K562 (cell line): ENCODE results near the gene SYNJ2. TPM values are rescaled to one million over a fixed set of nuclear protein-coding genes. Genes with fewer than 3 reads are reported as not detected.

ENCODE experiments used
- ATAC-seq: fragments of 200-7000 bp; cut with Tn5 transposase; 3 replicates; pipeline ENCODE4 v1.9.1; 2020; ENCODE audit warnings: moderate library complexity
- BruUV-seq: library from RNA; stranded (reverse); fragments of 400-500 nt; replicated peaks from 2 replicates; lab custom pipeline; 2021; lab: Mats Ljungman, UMichigan
- CTCF ChIA-PET: fragments of 300-600 bp; formaldehyde crosslinking; extraction: SDS; loops from one replicate; lab custom pipeline; 2021; ENCODE audit warnings: low intra/inter-chr PET ratio; lab: Yijun Ruan, JAX
- POLR2A ChIA-PET: fragments of 300-600, 350-650 bp; sonication (Branson Sonifier 250); formaldehyde crosslinking; extraction: SDS; loops from one replicate; lab custom pipeline; 2021; ENCODE audit warnings: antibody characterized with exemption, inconsistent platforms; lab: Yijun Ruan, JAX
- DNase-seq, 4 experiments: peaks; one replicate each; pipeline versions ENCODE4 v3.0.0 to v3.0.0-alpha.2; 2011 to 2018; ENCODE audit warnings: low spot score in 3 of 4, mixed read lengths in 3 of 4; ENCODE audit errors: extremely low read depth in 1 of 4
- FAIRE-seq: peaks from 2 replicates; lab custom pipeline; 2011; peaks lifted over from hg19 to GRCh38; lab: Jason Lieb, UNC
- H2AFZ ChIP-seq: 2 replicates; pipeline ENCODE4 v1.6.0; 2011; ENCODE audit warnings: low read depth, low read length, control low read depth, inconsistent platforms
- H3K27ac ChIP-seq: fragments of 200-600 bp; 3 replicates; pipeline ENCODE4 v1.8.0; 2011; ENCODE audit warnings: low read depth, mild to moderate bottlenecking, control low read depth, inconsistent platforms, low read length, moderate library complexity, mixed read lengths; ENCODE audit errors: extremely low read depth
- H3K27me3 ChIP-seq, 2 experiments: fragments of 300-600 bp in 1 of 2; 2 replicates in 1 of 2; 3 replicates in 1 of 2; pipeline versions ENCODE4 v1.6.0 to v1.8.0; 2011; ENCODE audit warnings: inconsistent platforms in 2 of 2, low read length in 2 of 2, mild to moderate bottlenecking in 1 of 2, mixed read lengths in 1 of 2, moderate library complexity in 1 of 2; ENCODE audit not compliant: control insufficient read depth in 2 of 2, insufficient read depth in 2 of 2
- H3K36me3 ChIP-seq: fragments of 300-600 bp; 3 replicates; pipeline ENCODE4 v1.8.0; 2011; ENCODE audit warnings: mild to moderate bottlenecking, low read length, inconsistent platforms; ENCODE audit not compliant: control insufficient read depth, insufficient read depth
- H3K4me1 ChIP-seq, 2 experiments: fragments of 200-600 bp in 1 of 2; replicated peaks in 1 of 2; 2 replicates in 1 of 2; 3 replicates in 1 of 2; pipeline versions ENCODE4 v1.5.1 to v1.8.0; 2011; ENCODE audit warnings: inconsistent platforms in 2 of 2, low read length in 2 of 2, mild to moderate bottlenecking in 1 of 2, mixed read lengths in 1 of 2, moderate library complexity in 1 of 2; ENCODE audit not compliant: control insufficient read depth in 2 of 2, insufficient read depth in 2 of 2
- H3K4me2 ChIP-seq: 2 replicates; pipeline ENCODE4 v1.6.1; 2011; ENCODE audit warnings: low read length, control low read depth, inconsistent platforms, mixed read lengths; ENCODE audit not compliant: insufficient read depth
- H3K4me3 ChIP-seq: fragments of 200-600 bp; sonication (generic), shearing (Covaris generic); 2 replicates; pipeline ENCODE4 v1.5.1; 2016; ENCODE audit warnings: control low read depth, inconsistent platforms
- H3K79me2 ChIP-seq: fragments of 200-600 bp; 3 replicates; pipeline ENCODE4 v1.8.0; 2011; ENCODE audit warnings: low read length, inconsistent platforms; ENCODE audit not compliant: control insufficient read depth, insufficient read depth
- H3K9ac ChIP-seq, 2 experiments: 2 replicates each; pipeline versions ENCODE4 v1.6.0 to v1.6.1; 2011; ENCODE audit warnings: low read depth in 2 of 2, low read length in 2 of 2, control low read depth in 1 of 2, inconsistent platforms in 1 of 2, mild to moderate bottlenecking in 1 of 2, mixed read lengths in 1 of 2; ENCODE audit not compliant: insufficient read depth in 1 of 2
- H3K9me1 ChIP-seq: one replicate; pipeline ENCODE4 v1.6.0; 2011; ENCODE audit warnings: inconsistent platforms, mild to moderate bottlenecking, low read length, moderate library complexity; ENCODE audit not compliant: control insufficient read depth, insufficient read depth
- H3K9me3 ChIP-seq: replicated peaks from 2 replicates; pipeline ENCODE4 v1.5.1; 2011; ENCODE audit warnings: low read depth, low read length, inconsistent platforms; ENCODE audit not compliant: control insufficient read depth, insufficient read depth
- H4K20me1 ChIP-seq: replicated peaks from 2 replicates; pipeline ENCODE4 v1.6.1; 2011; ENCODE audit warnings: low read length, inconsistent platforms, mixed read lengths; ENCODE audit not compliant: control insufficient read depth, insufficient read depth
- ATF3 ChIP-seq, 2 experiments: fragments of 450-650 bp in 1 of 2; sonication (generic) in 1 of 2; formaldehyde crosslinking in 1 of 2; IDR thresholded peaks in 1 of 2; conservative IDR thresholded peaks in 1 of 2; 2 replicates each; pipeline versions ENCODE4 v1.6.1 to v1.8.1; 2016 to 2023; ENCODE audit warnings: mild to moderate bottlenecking in 2 of 2, moderate library complexity in 2 of 2, inconsistent platforms in 1 of 2, missing genetic modification reagents in 1 of 2
- CEBPB ChIP-seq: fragments of 450-650 bp; IDR thresholded peaks from 2 replicates; pipeline ENCODE4 v1.6.1; 2016; ENCODE audit warnings: missing genetic modification characterization, missing compliant biosample characterization
- CEBPG ChIP-seq, 3 experiments: fragments of 200-800 bp in 1 of 3; sonication (Bioruptor generic) in 1 of 3; sonication (generic) in 1 of 3; formaldehyde crosslinking in 1 of 3; IDR thresholded peaks in 2 of 3; conservative IDR thresholded peaks in 1 of 3; 2 replicates each; pipeline versions ENCODE4 v1.6.1 to v1.8.0; 2016 to 2022; ENCODE audit warnings: missing compliant biosample characterization in 2 of 3, missing genetic modification characterization in 2 of 3, mild to moderate bottlenecking in 1 of 3, missing genetic modification reagents in 1 of 3
- ETV5 ChIP-seq: sonication (generic); formaldehyde crosslinking; IDR thresholded peaks from 2 replicates; pipeline ENCODE4 v1.4.0; 2020; ENCODE audit warnings: low read depth, mild to moderate bottlenecking, missing genetic modification reagents
- MLLT1 ChIP-seq, 2 experiments: fragments of 450-650 bp; IDR thresholded peaks; 2 replicates each; pipeline ENCODE4 v1.6.1; 2016
- MTA1 ChIP-seq: fragments of 450-650 bp; IDR thresholded peaks from 2 replicates; pipeline ENCODE4 v1.6.1; 2017; ENCODE audit warnings: borderline replicate concordance
- NEUROD1 ChIP-seq: fragments of 150-350 bp; IDR thresholded peaks from 2 replicates; pipeline ENCODE4 v1.6.1; 2014; ENCODE audit warnings: borderline replicate concordance, low read length, low read depth; ENCODE audit not compliant: partially characterized antibody
- PTTG1 ChIP-seq: fragments of 450-650 bp; IDR thresholded peaks from 2 replicates; pipeline ENCODE4 v1.6.1; 2016; ENCODE audit warnings: low read depth, mild to moderate bottlenecking, missing genetic modification characterization, missing compliant biosample characterization
- ZNF274 ChIP-seq: IDR thresholded peaks from 2 replicates; pipeline ENCODE4 v1.6.1; 2011; ENCODE audit warnings: low read depth, mild to moderate bottlenecking, low read length, moderate library complexity, borderline replicate concordance
- ZNF76 ChIP-seq: fragments of 250-450 bp; sonication (Bioruptor Pico); IDR thresholded peaks from 2 replicates; pipeline ENCODE4 v1.4.0; 2020; ENCODE audit warnings: mild to moderate bottlenecking, moderate library complexity, borderline replicate concordance
- WGBS: fragments of 100-300 bp; shearing (Covaris generic); methylation state at CpG from one replicate; pipeline ENCODE4 v1.1.6; 2016; ENCODE audit warnings: low coverage, mixed read lengths; ENCODE audit not compliant: insufficient coverage; ENCODE audit errors: missing lambda C conversion rate; 5-methylcytosine and 5-hydroxymethylcytosine counted together
- in situ Hi-C: fragments of 300-500 bp; cut with MboI; formaldehyde crosslinking; loops from 4 replicates; pipeline ENCODE4 v1.15.0; 2018; ENCODE audit warnings: inconsistent platforms, mixed read lengths
- intact Hi-C: fragments of 100-400 bp; cut with micrococcal nuclease; formaldehyde crosslinking; loops from 2 replicates; pipeline ENCODE4 v1.14.2; 2022
- polyA plus RNA-seq, 8 experiments: library from polyadenylated mRNA; depleted of rRNA in 4 of 8; stranded (reverse) in 5 of 8; unstranded in 3 of 8; fragments of >200 nt; fragmentation: Nextera tagmentation in 2 of 8; fragmentation: Illumina TruSeq in 1 of 8; extraction: Ambion mirVana in 2 of 8; extraction: Trizol in 1 of 8; gene quantifications; 2 replicates each; pipeline versions ENCODE4 v1.2.1 to v1.2.3, GENCODE V29; 2011 to 2014; ENCODE audit warnings: inconsistent platforms in 1 of 8, missing spikeins in 1 of 8
- total RNA-seq, 7 experiments: library from RNA; depleted of rRNA in 6 of 7; stranded (reverse); fragments of >200 nt in 6 of 7; fragmentation: Illumina TruSeq in 2 of 7; extraction: Trizol in 2 of 7; gene quantifications; 2 replicates each; pipeline versions ENCODE4 v1.2.1 to v1.2.3, GENCODE V29; 2011 to 2021; ENCODE audit warnings: low replicate concordance in 1 of 7
- TF ChIP-seq, protein P1 (sequence below): fragments of 450-650 bp; IDR thresholded peaks from 2 replicates; pipeline ENCODE4 v1.6.1; 2016; ENCODE audit warnings: mild to moderate bottlenecking
- TF ChIP-seq, protein P2 (sequence below): sonication (generic); formaldehyde crosslinking; IDR thresholded peaks from 2 replicates; pipeline ENCODE4 v1.8.0; 2022; ENCODE audit warnings: mild to moderate bottlenecking, missing genetic modification reagents, borderline replicate concordance

The SYNJ2 gene
- total and polyA plus RNA-seq, 9 of the 15 experiments (the other 6 are each of a cell fraction or from before 2014, with no cell fraction given), result 3.0 to 27.7 (median 17.8) TPM

- no peak for ATAC-seq
- intact Hi-C loops, result no loop called here
- Histone ChIP-seq H2AFZ (no peak overlapping the region), H3K79me2 (no peaks in the 10 kb centered on the region), H3K4me2 (no peak overlapping the region), H3K4me3 (no peak overlapping the region), H3K27ac (no peak overlapping the region), H3K27me3 (no peaks in the 10 kb centered on the region), H4K20me1 (no peaks in the 10 kb centered on the region), H3K9me1 (peaks cover 2% of the 10 kb centered on the region), H3K9me3 (no peaks in the 10 kb centered on the region), H3K9ac (no peak overlapping the region), H3K4me1 (no peaks in the 10 kb centered on the region), H3K36me3 (peaks cover 72% of the 10 kb centered on the region)
- ChIA-PET CTCF (no interaction called here), POLR2A (interaction anchor here (0.7 kb wide), 1 partner anchor 76 kb away, joined by 3 read pairs; no protein-coding TSS in a partner anchor)
- no peak for DNase-seq
- in situ Hi-C loops, result no loop called here
- no TSS peak for BruUV-seq
- FAIRE-seq, result no peak
- 92% methylated on average over 5 of the region's 6 CpGs for WGBS
- TF ChIP-seq, protein P1, sequence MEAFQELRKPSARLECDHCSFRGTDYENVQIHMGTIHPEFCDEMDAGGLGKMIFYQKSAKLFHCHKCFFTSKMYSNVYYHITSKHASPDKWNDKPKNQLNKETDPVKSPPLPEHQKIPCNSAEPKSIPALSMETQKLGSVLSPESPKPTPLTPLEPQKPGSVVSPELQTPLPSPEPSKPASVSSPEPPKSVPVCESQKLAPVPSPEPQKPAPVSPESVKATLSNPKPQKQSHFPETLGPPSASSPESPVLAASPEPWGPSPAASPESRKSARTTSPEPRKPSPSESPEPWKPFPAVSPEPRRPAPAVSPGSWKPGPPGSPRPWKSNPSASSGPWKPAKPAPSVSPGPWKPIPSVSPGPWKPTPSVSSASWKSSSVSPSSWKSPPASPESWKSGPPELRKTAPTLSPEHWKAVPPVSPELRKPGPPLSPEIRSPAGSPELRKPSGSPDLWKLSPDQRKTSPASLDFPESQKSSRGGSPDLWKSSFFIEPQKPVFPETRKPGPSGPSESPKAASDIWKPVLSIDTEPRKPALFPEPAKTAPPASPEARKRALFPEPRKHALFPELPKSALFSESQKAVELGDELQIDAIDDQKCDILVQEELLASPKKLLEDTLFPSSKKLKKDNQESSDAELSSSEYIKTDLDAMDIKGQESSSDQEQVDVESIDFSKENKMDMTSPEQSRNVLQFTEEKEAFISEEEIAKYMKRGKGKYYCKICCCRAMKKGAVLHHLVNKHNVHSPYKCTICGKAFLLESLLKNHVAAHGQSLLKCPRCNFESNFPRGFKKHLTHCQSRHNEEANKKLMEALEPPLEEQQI, result no peak
- TF ChIP-seq NEUROD1 (no peak), CEBPG (CRISPR knock-in tag; IDR thresholded peaks at IDR 0.05) (no peak), CEBPG (tag; conservative IDR thresholded peaks at IDR 0.05 in 1 of 2, IDR thresholded peaks at IDR 0.05 in 1 of 2) (peak; percentile 16 to 17; a peak in 1 of 4 replicates), PTTG1 (tag) (no peak), CEBPB (peak; percentile 51), ETV5 (no peak), ZNF274 (no peak), MLLT1 (IDR thresholded peaks at IDR 0.05) (no peak), ZNF76 (CRISPR knock-in tag) (no peak), ATF3 (IDR thresholded peaks at IDR 0.05) (0 out of 2 replicates have a peak, but pooled peaks have one; percentile 21), ATF3 (CRISPR knock-in tag; conservative IDR thresholded peaks at IDR 0.05) (no peak), MTA1 (no peak)
- TF ChIP-seq, protein P2, sequence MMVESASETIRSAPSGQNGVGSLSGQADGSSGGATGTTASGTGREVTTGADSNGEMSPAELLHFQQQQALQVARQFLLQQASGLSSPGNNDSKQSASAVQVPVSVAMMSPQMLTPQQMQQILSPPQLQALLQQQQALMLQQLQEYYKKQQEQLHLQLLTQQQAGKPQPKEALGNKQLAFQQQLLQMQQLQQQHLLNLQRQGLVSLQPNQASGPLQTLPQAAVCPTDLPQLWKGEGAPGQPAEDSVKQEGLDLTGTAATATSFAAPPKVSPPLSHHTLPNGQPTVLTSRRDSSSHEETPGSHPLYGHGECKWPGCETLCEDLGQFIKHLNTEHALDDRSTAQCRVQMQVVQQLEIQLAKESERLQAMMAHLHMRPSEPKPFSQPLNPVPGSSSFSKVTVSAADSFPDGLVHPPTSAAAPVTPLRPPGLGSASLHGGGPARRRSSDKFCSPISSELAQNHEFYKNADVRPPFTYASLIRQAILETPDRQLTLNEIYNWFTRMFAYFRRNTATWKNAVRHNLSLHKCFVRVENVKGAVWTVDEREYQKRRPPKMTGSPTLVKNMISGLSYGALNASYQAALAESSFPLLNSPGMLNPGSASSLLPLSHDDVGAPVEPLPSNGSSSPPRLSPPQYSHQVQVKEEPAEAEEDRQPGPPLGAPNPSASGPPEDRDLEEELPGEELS (CRISPR knock-in tag), result no peak
Observed at GRCh38 chr6:158081657-158081935, 99.9 kb downstream of the SYNJ2 start.
